DND-41 (cell line): ENCODE data around the gene VAV2.

Source experiments
- ATAC-seq: fragments of 200-7000 bp; cut with Tn5 transposase; 3 replicates; pipeline ENCODE4 v1.9.1; 2021; ENCODE audit warnings: low read depth; ENCODE audit not compliant: insufficient read depth
- DNase-seq: peaks from one replicate; pipeline ENCODE4 v3.0.0-alpha.2; 2020
- H2AFZ ChIP-seq: 2 replicates; pipeline ENCODE4 v1.6.0; 2012; ENCODE audit warnings: low read depth, low read length
- H3K27ac ChIP-seq: 2 replicates; pipeline ENCODE4 v1.5.1; 2012; ENCODE audit warnings: low read length, inconsistent platforms
- H3K27me3 ChIP-seq: fragments of 200-600 bp; sonication (generic); 2 replicates; pipeline ENCODE4 v1.6.0; 2012; ENCODE audit warnings: low read length, mild to moderate bottlenecking, inconsistent platforms; ENCODE audit not compliant: insufficient read depth, poor library complexity
- H3K36me3 ChIP-seq: 2 replicates; pipeline ENCODE4 v1.5.1; 2012; ENCODE audit warnings: low read length, inconsistent platforms; ENCODE audit not compliant: insufficient read depth
- H3K4me1 ChIP-seq: 2 replicates; pipeline ENCODE4 v1.5.1; 2012; ENCODE audit warnings: mild to moderate bottlenecking, low read length; ENCODE audit not compliant: insufficient read depth
- H3K4me2 ChIP-seq: 2 replicates; pipeline ENCODE4 v1.6.0; 2012; ENCODE audit warnings: mild to moderate bottlenecking, moderate library complexity, low read length, inconsistent platforms; ENCODE audit not compliant: insufficient read depth
- H3K4me3 ChIP-seq, 2 experiments: fragments of 200-600 bp in 1 of 2; shearing (Covaris generic) in 1 of 2; 2 replicates each; pipeline ENCODE4 v1.5.1; 2012 to 2016; ENCODE audit warnings: inconsistent platforms in 2 of 2, low read length in 2 of 2, mild to moderate bottlenecking in 2 of 2, low read depth in 1 of 2, moderate library complexity in 1 of 2
- H3K79me2 ChIP-seq: 2 replicates; pipeline ENCODE4 v1.6.0; 2012; ENCODE audit warnings: low read length, inconsistent platforms; ENCODE audit not compliant: insufficient read depth
- H3K9ac ChIP-seq: 2 replicates; pipeline ENCODE4 v1.6.0; 2012; ENCODE audit warnings: low read depth, mild to moderate bottlenecking, inconsistent platforms, low read length, moderate library complexity
- H3K9me3 ChIP-seq: 2 replicates; pipeline ENCODE4 v1.5.1; 2012; ENCODE audit warnings: low read length, moderate library complexity, mild to moderate bottlenecking, inconsistent platforms; ENCODE audit not compliant: insufficient read depth, severe bottlenecking
- H4K20me1 ChIP-seq: 2 replicates; pipeline ENCODE4 v1.6.0; 2012; ENCODE audit warnings: low read length; ENCODE audit not compliant: insufficient read depth
- CTCF ChIP-seq: IDR thresholded peaks from 2 replicates; pipeline ENCODE4 v1.5.1; 2012; ENCODE audit warnings: borderline replicate concordance, low read length, moderate library complexity, mild to moderate bottlenecking; ENCODE audit not compliant: poor library complexity, severe bottlenecking; ENCODE audit errors: extremely low read depth
- EZH2 ChIP-seq: IDR thresholded peaks from 3 replicates; pipeline ENCODE4 v1.6.1; 2012; ENCODE audit warnings: borderline replicate concordance, low read depth, mild to moderate bottlenecking, moderate library complexity, low read length, inconsistent platforms; ENCODE audit not compliant: severe bottlenecking

The VAV2 gene

GRCh38 chr9:133975511-133975910 lies 16.6 kb downstream of the VAV2 start:
- Histone ChIP-seq H3K9me3 (no peaks in the 10 kb centered on the region), H3K4me2 (no peak overlapping the region), H4K20me1 (no peaks in the 10 kb centered on the region), H3K4me1 (no peaks in the 10 kb centered on the region), H2AFZ (no peak overlapping the region), H3K27me3 (no peaks in the 10 kb centered on the region), H3K27ac (no peak overlapping the region), H3K9ac (no peak overlapping the region), H3K79me2 (no peaks in the 10 kb centered on the region), H3K36me3 (no peaks in the 10 kb centered on the region), H3K4me3 (no peak overlapping the region)
- DNase-seq (no peak), ATAC-seq (no peak)
- TF ChIP-seq CTCF = no peak
- no peak for TF ChIP-seq EZH2

- no peak overlapping the region for H2AFZ ChIP-seq
- H3K79me2 ChIP-seq = no peaks in the 10 kb centered on the region
- H3K4me1 ChIP-seq = no peaks in the 10 kb centered on the region
- no peaks in the 10 kb centered on the region for H3K9me3 ChIP-seq
- ATAC-seq (no peak), DNase-seq (no peak)
- no peak overlapping the region for H3K9ac ChIP-seq
- no peak overlapping the region for H3K27ac ChIP-seq
- H3K4me3 ChIP-seq = no peak overlapping the region
- TF ChIP-seq EZH2 = no peak
- TF ChIP-seq CTCF = no peak
- H4K20me1 ChIP-seq = no peaks in the 10 kb centered on the region
- no peak overlapping the region for H3K4me2 ChIP-seq
- H3K36me3 ChIP-seq = no peaks in the 10 kb centered on the region
- H3K27me3 ChIP-seq = no peaks in the 10 kb centered on the region
Measured at GRCh38 chr9:133974631-133975341, 17.3 kb downstream of the VAV2 start.

GRCh38 chr9:133973791-133974630 lies 18.1 kb downstream of the VAV2 start:
- TF ChIP-seq EZH2 (no peak), CTCF (no peak)
- H4K20me1 ChIP-seq = no peaks in the 10 kb centered on the region
- H3K4me2 ChIP-seq = no peak overlapping the region
- ATAC-seq (no peak), DNase-seq (no peak)
- no peak overlapping the region for H2AFZ ChIP-seq
- H3K27me3 ChIP-seq = no peaks in the 10 kb centered on the region
- no peak overlapping the region for H3K9ac ChIP-seq
- no peaks in the 10 kb centered on the region for H3K79me2 ChIP-seq
- H3K9me3 ChIP-seq = no peaks in the 10 kb centered on the region
- H3K4me1 ChIP-seq = no peaks in the 10 kb centered on the region
- no peaks in the 10 kb centered on the region for H3K36me3 ChIP-seq
- H3K27ac ChIP-seq = no peak overlapping the region
- no peak overlapping the region for H3K4me3 ChIP-seq
